Fibroblast of the aortic adventitia (primary cell): ENCODE data around the gene CSNK2B. TPM values are rescaled to one million over a fixed set of nuclear protein-coding genes. Genes with fewer than 3 reads are reported as not detected.

Source experiments
- DNase-seq: peaks from one replicate; pipeline ENCODE4 v3.0.0-alpha.2; 2010; ENCODE audit warnings: low read depth
- H3K4me3 ChIP-seq: 2 replicates; pipeline ENCODE4 v1.5.1; 2011; ENCODE audit warnings: low read depth, mild to moderate bottlenecking, control low read depth, low read length, moderate library complexity
- total RNA-seq: library from RNA; depleted of rRNA; stranded (reverse); fragments of >200 nt; gene quantifications from 2 replicates; pipeline ENCODE4 v1.2.3, GENCODE V29; 2012; ENCODE audit warnings: low replicate concordance
- TF ChIP-seq, protein P1 (sequence below): IDR thresholded peaks from 2 replicates; pipeline ENCODE4 v1.5.1; 2011; ENCODE audit warnings: mild to moderate bottlenecking, low read length, control low read depth, inconsistent platforms; ENCODE audit not compliant: insufficient read depth

Gene CSNK2B
- 134 and 214 TPM in 2 replicates for total RNA-seq

- TF ChIP-seq, protein P1, sequence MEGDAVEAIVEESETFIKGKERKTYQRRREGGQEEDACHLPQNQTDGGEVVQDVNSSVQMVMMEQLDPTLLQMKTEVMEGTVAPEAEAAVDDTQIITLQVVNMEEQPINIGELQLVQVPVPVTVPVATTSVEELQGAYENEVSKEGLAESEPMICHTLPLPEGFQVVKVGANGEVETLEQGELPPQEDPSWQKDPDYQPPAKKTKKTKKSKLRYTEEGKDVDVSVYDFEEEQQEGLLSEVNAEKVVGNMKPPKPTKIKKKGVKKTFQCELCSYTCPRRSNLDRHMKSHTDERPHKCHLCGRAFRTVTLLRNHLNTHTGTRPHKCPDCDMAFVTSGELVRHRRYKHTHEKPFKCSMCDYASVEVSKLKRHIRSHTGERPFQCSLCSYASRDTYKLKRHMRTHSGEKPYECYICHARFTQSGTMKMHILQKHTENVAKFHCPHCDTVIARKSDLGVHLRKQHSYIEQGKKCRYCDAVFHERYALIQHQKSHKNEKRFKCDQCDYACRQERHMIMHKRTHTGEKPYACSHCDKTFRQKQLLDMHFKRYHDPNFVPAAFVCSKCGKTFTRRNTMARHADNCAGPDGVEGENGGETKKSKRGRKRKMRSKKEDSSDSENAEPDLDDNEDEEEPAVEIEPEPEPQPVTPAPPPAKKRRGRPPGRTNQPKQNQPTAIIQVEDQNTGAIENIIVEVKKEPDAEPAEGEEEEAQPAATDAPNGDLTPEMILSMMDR, result no peak
- H3K4me3 ChIP-seq, result peak within 1 kb of the TSS; percentile 94
- peak; percentile 96 for DNase-seq
These were observed at the start of gene CSNK2B for GRCh38 chr6:31665501-31666336. Gene CSNK2B, plus strand, starts transcription at chr6:31666080. Its CDS starts 752 bp downstream, at chr6:31666832.

- DNase-seq, result no peak
- TF ChIP-seq, protein P1, result no peak
- no peak overlapping the region for H3K4me3 ChIP-seq
These were observed 48.9 kb upstream of the CSNK2B start for GRCh38 chr6:31617010-31617409.

- H3K4me3 ChIP-seq, result peak overlapping the region; percentile 83
- TF ChIP-seq, protein P1, result no peak
- DNase-seq, result peak; percentile 99
These were observed 45.9 kb upstream of the CSNK2B start for GRCh38 chr6:31619805-31620585.

- TF ChIP-seq, protein P1, result no peak
- peak within 1 kb of the TSS; percentile 93 for H3K4me3 ChIP-seq
- DNase-seq, result peak; percentile 53
These were observed 45.1 kb upstream of the CSNK2B start, which contains the start of gene PRRC2A for GRCh38 chr6:31620586-31621319. Gene PRRC2A, plus strand, starts transcription at chr6:31620715. Its CDS starts 2,075 bp downstream, at chr6:31622790.

GRCh38 chr6:31621320-31621939, 44.5 kb upstream of the CSNK2B start:
- TF ChIP-seq, protein P1, result no peak
- DNase-seq, result no peak

DNA sequence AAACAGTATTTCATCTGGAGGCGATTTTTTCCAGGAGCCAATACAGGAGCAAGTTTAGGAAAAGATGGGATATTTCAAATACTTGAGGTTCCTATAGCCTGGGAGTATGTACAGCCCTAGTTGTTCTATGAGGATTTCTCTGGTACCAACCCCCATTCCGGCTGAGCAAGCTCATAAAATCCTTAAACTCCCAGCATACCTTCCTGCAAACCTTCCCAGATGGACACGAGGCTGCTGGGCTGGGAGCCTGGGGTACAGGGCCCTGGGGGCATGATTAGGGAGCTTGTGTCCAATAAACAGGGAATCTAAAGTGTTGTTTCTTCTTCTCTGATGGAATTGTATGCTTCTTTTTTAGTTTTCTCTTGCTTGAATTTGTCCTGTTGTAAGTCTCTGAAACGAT, 43.9 kb upstream of the CSNK2B start:
- TF ChIP-seq, protein P1, result no peak
- peak; percentile 22 for DNase-seq
- H3K4me3 ChIP-seq, result peak overlapping the region; percentile 93

More at GRCh38 chr6:31621320-31621939, 44.5 kb upstream of the CSNK2B start:
- peak overlapping the region; percentile 93 for H3K4me3 ChIP-seq
